ENCODE results near the gene TMEM14B. TPM values are rescaled to one million over a fixed set of nuclear protein-coding genes. Genes with fewer than 3 reads are reported as not detected.

The TMEM14B gene
- total and polyA plus RNA-seq, 9 of the 15 experiments (the other 6 are each of a cell fraction or from before 2014, with no cell fraction given) = 174 to 862 (median 263) TPM

DNA sequence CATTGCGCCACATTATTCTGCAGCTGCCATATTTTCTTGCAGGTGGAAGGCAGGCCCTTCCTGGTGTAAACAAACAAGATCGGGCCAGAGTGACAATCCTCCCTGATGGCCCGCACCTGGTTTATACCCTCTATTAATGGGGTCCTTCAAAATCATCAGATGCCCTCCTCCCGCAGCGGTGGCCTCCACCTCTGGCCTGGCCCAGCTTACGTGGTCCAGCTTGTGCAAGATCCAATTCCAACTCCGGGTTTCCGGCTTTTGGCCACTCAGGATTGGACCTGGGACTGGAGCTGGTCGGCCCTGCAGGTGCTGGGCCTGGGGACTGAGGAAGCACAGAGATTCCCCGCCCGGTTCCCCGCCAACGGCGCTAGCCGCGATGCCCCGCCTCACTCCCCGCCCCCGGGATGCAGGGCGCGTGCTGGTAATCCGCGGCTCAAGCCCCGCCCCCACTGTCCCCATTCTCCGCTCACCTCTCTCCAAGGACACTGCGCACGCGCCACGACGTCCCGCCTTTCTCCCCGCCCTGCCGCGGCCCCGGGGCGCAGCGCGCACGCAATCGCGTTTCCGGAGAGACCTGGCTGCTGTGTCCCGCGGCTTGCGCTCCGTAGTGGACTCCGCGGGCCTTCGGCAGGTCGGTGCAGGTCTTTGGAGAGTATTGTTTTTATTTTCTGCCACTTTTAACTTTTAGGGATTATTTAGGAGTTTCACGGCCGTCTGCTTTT is at the start of gene TMEM14B (continued):
- no peak for TF ChIP-seq ZNF280B (CRISPR knock-in tag; IDR thresholded peaks at IDR 0.05)
- TF ChIP-seq, protein P1, sequence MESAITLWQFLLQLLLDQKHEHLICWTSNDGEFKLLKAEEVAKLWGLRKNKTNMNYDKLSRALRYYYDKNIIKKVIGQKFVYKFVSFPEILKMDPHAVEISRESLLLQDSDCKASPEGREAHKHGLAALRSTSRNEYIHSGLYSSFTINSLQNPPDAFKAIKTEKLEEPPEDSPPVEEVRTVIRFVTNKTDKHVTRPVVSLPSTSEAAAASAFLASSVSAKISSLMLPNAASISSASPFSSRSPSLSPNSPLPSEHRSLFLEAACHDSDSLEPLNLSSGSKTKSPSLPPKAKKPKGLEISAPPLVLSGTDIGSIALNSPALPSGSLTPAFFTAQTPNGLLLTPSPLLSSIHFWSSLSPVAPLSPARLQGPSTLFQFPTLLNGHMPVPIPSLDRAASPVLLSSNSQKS (CRISPR knock-in tag; IDR thresholded peaks at IDR 0.05) = no peak
- TF ChIP-seq MTA1 (IDR thresholded peaks at IDR 0.05; ENCODE audit: borderline replicate concordance) = no peak
- TF ChIP-seq MAX (CRISPR knock-in tag; IDR thresholded peaks at IDR 0.05) = peak; percentile 94
- TF ChIP-seq ZNF766 (CRISPR knock-in tag; conservative IDR thresholded peaks at IDR 0.05) = no peak
- peak; percentile 44; the same call in 1 of the 2 replicates for TF ChIP-seq ZNF12 (CRISPR knock-in tag; IDR thresholded peaks at IDR 0.05)
- 0 out of 4 replicates have a peak, but pooled peaks of 1 of the 2 experiments have one; percentile 25 for TF ChIP-seq MLX (CRISPR knock-in tag; conservative IDR thresholded peaks at IDR 0.05)
- peak; percentile 23; the same call in 1 of the 2 replicates for TF ChIP-seq USF2 (CRISPR knock-in tag; IDR thresholded peaks at IDR 0.05)
- TF ChIP-seq PTRF (tag; IDR thresholded peaks at IDR 0.05) = no peak
- no peak for TF ChIP-seq SIRT6 (IDR thresholded peaks at IDR 0.05; ENCODE audit: low read depth, low read length)
- TF ChIP-seq SUPT5H (IDR thresholded peaks at IDR 0.05) = peak; percentile 92
- TF ChIP-seq, protein P2, sequence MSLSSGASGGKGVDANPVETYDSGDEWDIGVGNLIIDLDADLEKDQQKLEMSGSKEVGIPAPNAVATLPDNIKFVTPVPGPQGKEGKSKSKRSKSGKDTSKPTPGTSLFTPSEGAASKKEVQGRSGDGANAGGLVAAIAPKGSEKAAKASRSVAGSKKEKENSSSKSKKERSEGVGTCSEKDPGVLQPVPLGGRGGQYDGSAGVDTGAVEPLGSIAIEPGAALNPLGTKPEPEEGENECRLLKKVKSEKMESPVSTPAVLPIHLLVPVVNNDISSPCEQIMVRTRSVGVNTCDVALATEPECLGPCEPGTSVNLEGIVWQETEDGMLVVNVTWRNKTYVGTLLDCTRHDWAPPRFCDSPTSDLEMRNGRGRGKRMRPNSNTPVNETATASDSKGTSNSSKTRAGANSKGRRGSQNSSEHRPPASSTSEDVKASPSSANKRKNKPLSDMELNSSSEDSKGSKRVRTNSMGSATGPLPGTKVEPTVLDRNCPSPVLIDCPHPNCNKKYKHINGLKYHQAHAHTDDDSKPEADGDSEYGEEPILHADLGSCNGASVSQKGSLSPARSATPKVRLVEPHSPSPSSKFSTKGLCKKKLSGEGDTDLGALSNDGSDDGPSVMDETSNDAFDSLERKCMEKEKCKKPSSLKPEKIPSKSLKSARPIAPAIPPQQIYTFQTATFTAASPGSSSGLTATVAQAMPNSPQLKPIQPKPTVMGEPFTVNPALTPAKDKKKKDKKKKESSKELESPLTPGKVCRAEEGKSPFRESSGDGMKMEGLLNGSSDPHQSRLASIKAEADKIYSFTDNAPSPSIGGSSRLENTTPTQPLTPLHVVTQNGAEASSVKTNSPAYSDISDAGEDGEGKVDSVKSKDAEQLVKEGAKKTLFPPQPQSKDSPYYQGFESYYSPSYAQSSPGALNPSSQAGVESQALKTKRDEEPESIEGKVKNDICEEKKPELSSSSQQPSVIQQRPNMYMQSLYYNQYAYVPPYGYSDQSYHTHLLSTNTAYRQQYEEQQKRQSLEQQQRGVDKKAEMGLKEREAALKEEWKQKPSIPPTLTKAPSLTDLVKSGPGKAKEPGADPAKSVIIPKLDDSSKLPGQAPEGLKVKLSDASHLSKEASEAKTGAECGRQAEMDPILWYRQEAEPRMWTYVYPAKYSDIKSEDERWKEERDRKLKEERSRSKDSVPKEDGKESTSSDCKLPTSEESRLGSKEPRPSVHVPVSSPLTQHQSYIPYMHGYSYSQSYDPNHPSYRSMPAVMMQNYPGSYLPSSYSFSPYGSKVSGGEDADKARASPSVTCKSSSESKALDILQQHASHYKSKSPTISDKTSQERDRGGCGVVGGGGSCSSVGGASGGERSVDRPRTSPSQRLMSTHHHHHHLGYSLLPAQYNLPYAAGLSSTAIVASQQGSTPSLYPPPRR (CRISPR knock-in tag; IDR thresholded peaks at IDR 0.05; ENCODE audit: borderline replicate concordance) = no peak; the same call in 1 of the 2 replicates
- TF ChIP-seq, protein P3, sequence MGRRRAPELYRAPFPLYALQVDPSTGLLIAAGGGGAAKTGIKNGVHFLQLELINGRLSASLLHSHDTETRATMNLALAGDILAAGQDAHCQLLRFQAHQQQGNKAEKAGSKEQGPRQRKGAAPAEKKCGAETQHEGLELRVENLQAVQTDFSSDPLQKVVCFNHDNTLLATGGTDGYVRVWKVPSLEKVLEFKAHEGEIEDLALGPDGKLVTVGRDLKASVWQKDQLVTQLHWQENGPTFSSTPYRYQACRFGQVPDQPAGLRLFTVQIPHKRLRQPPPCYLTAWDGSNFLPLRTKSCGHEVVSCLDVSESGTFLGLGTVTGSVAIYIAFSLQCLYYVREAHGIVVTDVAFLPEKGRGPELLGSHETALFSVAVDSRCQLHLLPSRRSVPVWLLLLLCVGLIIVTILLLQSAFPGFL (CRISPR knock-in tag; IDR thresholded peaks at IDR 0.05) = no peak
- no peak for TF ChIP-seq CBFB (CRISPR knock-in tag; IDR thresholded peaks at IDR 0.05)
- peak; percentile 42; the same call in 1 of the 2 replicates for TF ChIP-seq TCF3 (CRISPR knock-in tag; IDR thresholded peaks at IDR 0.05)
- no peak for TF ChIP-seq U2AF1 (optimal IDR thresholded peaks at IDR 0.05; ENCODE audit: low read depth, low read length)
